ENCODE results near the gene KCNIP2. TPM values are rescaled to one million over a fixed set of nuclear protein-coding genes. Genes with fewer than 3 reads are reported as not detected.

Gene KCNIP2
- 0.29 and 0.48 TPM in 2 replicates for total RNA-seq

GRCh38 chr10:101843032-101844021 lies at the start of gene KCNIP2:
KCNIP2 (minus strand) TSS chr10:101843800; CDS start chr10:101843568, 232 bp downstream.
- TF ChIP-seq CTCF (IDR thresholded peaks at IDR 0.05; ENCODE audit: insufficient read depth, low read length, poor library complexity, severe bottlenecking), result peak; percentile 46
- DNase-seq (ENCODE audit: low read depth), result no peak
- Histone ChIP-seq H3K4me3 (ENCODE audit: low read depth, low read length) (no peak within 1 kb of the TSS), H3K36me3 (ENCODE audit: control insufficient read depth, insufficient read depth, low read length) (no peaks in the 10 kb centered on the region), H3K27me3 (ENCODE audit: control insufficient read depth, insufficient read depth, low read length) (peaks cover 15% of the 10 kb centered on the region)

- no peak for TF ChIP-seq CTCF (IDR thresholded peaks at IDR 0.05; ENCODE audit: insufficient read depth, low read length, poor library complexity, severe bottlenecking)
- Histone ChIP-seq H3K27me3 (ENCODE audit: control insufficient read depth, insufficient read depth, low read length) (no peaks in the 10 kb centered on the region), H3K4me3 (ENCODE audit: low read depth, low read length) (no peak overlapping the region), H3K36me3 (ENCODE audit: control insufficient read depth, insufficient read depth, low read length) (no peaks in the 10 kb centered on the region)
- no peak for DNase-seq (ENCODE audit: low read depth)
Measured at GRCh38 chr10:101892782-101893391, 49.3 kb upstream of the KCNIP2 start.

GRCh38 chr10:101889256-101890210 lies 45.9 kb upstream of the KCNIP2 start:
- Histone ChIP-seq H3K4me3 (ENCODE audit: low read depth, low read length) (no peak overlapping the region), H3K36me3 (ENCODE audit: control insufficient read depth, insufficient read depth, low read length) (no peaks in the 10 kb centered on the region), H3K27me3 (ENCODE audit: control insufficient read depth, insufficient read depth, low read length) (no peaks in the 10 kb centered on the region)
- DNase-seq (ENCODE audit: low read depth), result peak; percentile 19
- TF ChIP-seq CTCF (IDR thresholded peaks at IDR 0.05; ENCODE audit: insufficient read depth, low read length, poor library complexity, severe bottlenecking), result peak; percentile 95

- Histone ChIP-seq H3K4me3 (ENCODE audit: low read depth, low read length) (no peak overlapping the region), H3K36me3 (ENCODE audit: control insufficient read depth, insufficient read depth, low read length) (no peaks in the 10 kb centered on the region), H3K27me3 (ENCODE audit: control insufficient read depth, insufficient read depth, low read length) (no peaks in the 10 kb centered on the region)
- TF ChIP-seq CTCF (IDR thresholded peaks at IDR 0.05; ENCODE audit: insufficient read depth, low read length, poor library complexity, severe bottlenecking), result no peak
- no peak for DNase-seq (ENCODE audit: low read depth)
Measured at GRCh38 chr10:101888251-101888949, 44.8 kb upstream of the KCNIP2 start.

GRCh38 chr10:101887775-101888174 lies 44.2 kb upstream of the KCNIP2 start:
- H3K36me3 ChIP-seq (ENCODE audit: control insufficient read depth, insufficient read depth, low read length), result no peaks in the 10 kb centered on the region
- no peak for DNase-seq (ENCODE audit: low read depth)
- no peaks in the 10 kb centered on the region for H3K27me3 ChIP-seq (ENCODE audit: control insufficient read depth, insufficient read depth, low read length)
- no peak overlapping the region for H3K4me3 ChIP-seq (ENCODE audit: low read depth, low read length)
- no peak for TF ChIP-seq CTCF (IDR thresholded peaks at IDR 0.05; ENCODE audit: insufficient read depth, low read length, poor library complexity, severe bottlenecking)
